ENCODE results near the gene VASN. TPM values are rescaled to one million over a fixed set of nuclear protein-coding genes. Genes with fewer than 3 reads are reported as not detected.

Gene VASN
- total RNA-seq, 1 donor from 2014 or later, result 0.67 TPM

- H3K4me1 Mint-ChIP-seq (ENCODE audit: unreplicated experiment), result peaks cover 21% of the 10 kb centered on the region
- TF ChIP-seq CTCF (IDR thresholded peaks at IDR 0.05; ENCODE audit: unreplicated experiment), result no peak
- peak; percentile 94 for DNase-seq (ENCODE audit: low spot score)
- H3K27me3 Mint-ChIP-seq (ENCODE audit: unreplicated experiment), result peaks cover 16% of the 10 kb centered on the region
- H3K9me3 Mint-ChIP-seq (ENCODE audit: unreplicated experiment), result no peaks in the 10 kb centered on the region
- peak within 1 kb of the TSS; percentile 99 for H3K4me3 Mint-ChIP-seq (ENCODE audit: unreplicated experiment)
- peak within 1 kb of the TSS; percentile 97 for H3K27ac Mint-ChIP-seq (ENCODE audit: unreplicated experiment)
- H3K36me3 Mint-ChIP-seq (ENCODE audit: low read depth, unreplicated experiment), result peaks cover 5% of the 10 kb centered on the region
These were observed 53.9 kb downstream of the VASN start, which contains the start of gene DNAJA3 for GRCh38 chr16:4425378-4426020. Gene DNAJA3 (plus strand): TSS chr16:4425868. CDS start chr16:4425882, 14 bp downstream.

- Mint-ChIP-seq H3K27me3 (ENCODE audit: unreplicated experiment) (peaks cover 15% of the 10 kb centered on the region), H3K27ac (ENCODE audit: unreplicated experiment) (peak overlapping the region; percentile 86), H3K36me3 (ENCODE audit: low read depth, unreplicated experiment) (peaks cover 7% of the 10 kb centered on the region), H3K9me3 (ENCODE audit: unreplicated experiment) (no peaks in the 10 kb centered on the region), H3K4me1 (ENCODE audit: unreplicated experiment) (peaks cover 21% of the 10 kb centered on the region), H3K4me3 (ENCODE audit: unreplicated experiment) (peak overlapping the region; percentile 99)
- TF ChIP-seq CTCF (IDR thresholded peaks at IDR 0.05; ENCODE audit: unreplicated experiment), result no peak
- no peak for DNase-seq (ENCODE audit: low spot score)
These were observed 54.5 kb downstream of the VASN start for GRCh38 chr16:4426021-4426684.

- no peak for DNase-seq (ENCODE audit: low spot score)
- no peak for TF ChIP-seq CTCF (IDR thresholded peaks at IDR 0.05; ENCODE audit: unreplicated experiment)
- H3K9me3 Mint-ChIP-seq (ENCODE audit: unreplicated experiment), result no peaks in the 10 kb centered on the region
- H3K27me3 Mint-ChIP-seq (ENCODE audit: unreplicated experiment), result peaks cover 15% of the 10 kb centered on the region
- peak overlapping the region; percentile 86 for H3K27ac Mint-ChIP-seq (ENCODE audit: unreplicated experiment)
- peaks cover 21% of the 10 kb centered on the region for H3K4me1 Mint-ChIP-seq (ENCODE audit: unreplicated experiment)
- H3K36me3 Mint-ChIP-seq (ENCODE audit: low read depth, unreplicated experiment), result peaks cover 11% of the 10 kb centered on the region
- H3K4me3 Mint-ChIP-seq (ENCODE audit: unreplicated experiment), result peak overlapping the region; percentile 99
These were observed 55.2 kb downstream of the VASN start for GRCh38 chr16:4426722-4427372.

GRCh38 chr16:4428500-4428899 lies 56.9 kb downstream of the VASN start:
- Mint-ChIP-seq H3K4me3 (ENCODE audit: unreplicated experiment) (no peak overlapping the region), H3K9me3 (ENCODE audit: unreplicated experiment) (no peaks in the 10 kb centered on the region), H3K27me3 (ENCODE audit: unreplicated experiment) (peaks cover 13% of the 10 kb centered on the region), H3K27ac (ENCODE audit: unreplicated experiment) (no peak overlapping the region), H3K4me1 (ENCODE audit: unreplicated experiment) (peaks cover 23% of the 10 kb centered on the region), H3K36me3 (ENCODE audit: low read depth, unreplicated experiment) (peaks cover 12% of the 10 kb centered on the region)
- TF ChIP-seq CTCF (IDR thresholded peaks at IDR 0.05; ENCODE audit: unreplicated experiment), result no peak
- DNase-seq (ENCODE audit: low spot score), result no peak

Measured in endothelial cell (in vitro differentiated cells).